ENCODE results near the gene RTN4. TPM values are rescaled to one million over a fixed set of nuclear protein-coding genes. Genes with fewer than 3 reads are reported as not detected.
"Not testable (repeated sequence)": the region's sequence is repeated elsewhere in the genome, so short reads cannot be mapped to it uniquely, and the experiment has no call there.

Gene RTN4
- total RNA-seq, 1 donor from 2014 or later, result 92.2 TPM

DNA sequence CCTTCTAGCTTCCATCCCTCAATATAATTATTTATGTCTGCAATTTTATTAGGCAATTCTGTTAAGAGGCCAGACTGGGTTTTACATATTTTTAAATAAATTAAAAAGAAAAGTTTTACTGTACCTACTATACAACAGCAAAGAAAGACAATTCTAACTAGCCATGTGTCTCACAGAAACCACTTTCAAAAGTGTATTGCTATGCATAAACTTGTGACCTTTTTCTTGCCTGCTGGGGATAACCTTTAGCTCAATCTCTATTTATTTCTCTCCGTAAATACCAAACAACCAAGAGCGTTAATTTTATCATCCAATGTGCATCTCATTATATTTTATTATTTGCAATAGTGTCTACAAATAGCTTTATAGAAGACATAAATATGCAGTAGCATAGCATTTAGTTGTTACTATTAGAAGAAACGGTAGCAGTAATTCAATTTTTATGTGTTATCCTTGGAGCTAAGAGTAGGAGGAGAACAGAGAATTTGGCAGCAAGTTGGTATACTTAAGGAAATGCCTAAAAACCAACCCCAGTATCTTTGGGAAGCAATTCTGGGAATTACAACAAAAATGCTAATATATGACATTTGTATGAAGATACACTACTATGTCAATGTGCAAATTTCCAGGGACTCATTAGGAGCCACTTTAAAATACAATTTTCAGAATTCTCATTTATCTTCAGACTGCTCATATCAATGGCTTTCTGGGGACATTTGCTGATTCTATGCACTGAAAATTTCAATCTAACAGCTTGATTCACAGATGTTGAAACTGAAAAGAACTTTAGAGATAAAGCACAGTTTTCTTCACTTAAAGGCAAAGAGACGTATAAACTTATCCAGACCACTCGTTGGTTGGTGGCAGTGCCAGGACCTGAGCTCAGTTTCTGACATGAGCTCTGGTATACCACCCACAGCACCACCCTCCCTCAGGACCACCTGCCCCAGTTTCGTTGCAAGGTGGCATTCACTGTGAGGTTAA, 23.0 kb upstream of the RTN4 start:
- no peak for DNase-seq (ENCODE audit: low read depth in 2 of 2)

DNA sequence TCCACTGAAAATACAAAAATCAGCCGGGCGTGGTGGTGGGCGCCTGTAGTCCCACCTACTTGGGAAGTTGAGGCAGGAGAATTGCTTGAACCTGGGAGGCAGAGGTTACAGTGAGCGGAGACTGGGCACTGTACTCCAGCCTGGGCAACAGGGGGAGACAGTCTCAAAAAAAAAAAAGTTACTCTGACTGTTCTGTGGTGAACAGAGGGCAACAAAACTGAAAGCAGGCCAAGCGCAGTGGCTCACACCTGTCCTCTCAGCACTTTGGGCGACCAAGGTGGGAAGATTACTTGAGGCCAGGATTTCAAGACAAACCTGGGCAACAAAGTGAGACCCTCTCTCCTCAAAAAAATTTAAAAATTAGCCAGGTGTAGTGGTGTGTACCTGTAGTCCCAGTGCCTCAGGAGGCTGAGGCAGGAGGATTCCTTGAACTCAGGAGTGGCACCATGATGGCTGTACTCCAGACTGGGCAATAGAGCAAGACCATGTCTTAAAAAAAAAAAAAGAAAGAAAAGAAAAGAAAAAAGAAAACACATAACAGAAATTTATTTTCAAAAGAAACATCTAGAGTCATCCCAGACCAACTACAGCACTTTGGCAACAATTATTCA, 13.6 kb upstream of the RTN4 start:
- DNase-seq (ENCODE audit: low read depth in 2 of 2), result peak in 1 of 2 donors; percentile 27

GRCh38 chr2:55063226-55063625, 13.0 kb upstream of the RTN4 start:
- DNase-seq (ENCODE audit: low read depth in 2 of 2), result no peak

- DNase-seq (ENCODE audit: low read depth in 2 of 2), result no peak
Measured at GRCh38 chr2:55062754-55063153, 12.5 kb upstream of the RTN4 start.

- no peak for DNase-seq (ENCODE audit: low read depth in 2 of 2)
Measured at GRCh38 chr2:55061523-55062344, 11.5 kb upstream of the RTN4 start.

DNA sequence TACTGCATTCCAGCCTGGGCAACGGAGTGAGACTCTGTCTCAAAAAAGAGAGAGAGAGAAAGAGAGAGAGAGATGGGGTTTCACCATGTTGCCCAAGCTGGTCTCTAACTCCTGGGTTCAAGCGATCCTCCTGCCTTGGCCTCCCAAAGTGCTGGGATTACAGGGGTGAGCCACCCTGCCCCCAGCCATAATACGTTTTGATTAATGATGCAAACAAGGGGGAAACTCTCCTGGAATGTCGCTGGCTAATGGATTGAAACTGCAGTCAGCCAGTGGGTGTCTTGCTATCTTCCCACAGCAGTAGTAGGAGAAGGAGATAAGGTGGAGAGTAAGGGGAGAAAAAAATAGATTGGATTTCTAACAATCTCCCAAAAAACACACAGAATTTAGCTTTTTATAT, 9.5 kb upstream of the RTN4 start:
- no peak for DNase-seq (ENCODE audit: low read depth in 2 of 2)

GRCh38 chr2:55057474-55057873, 7.2 kb upstream of the RTN4 start:
- DNase-seq (ENCODE audit: low read depth in 2 of 2), result no peak

DNA sequence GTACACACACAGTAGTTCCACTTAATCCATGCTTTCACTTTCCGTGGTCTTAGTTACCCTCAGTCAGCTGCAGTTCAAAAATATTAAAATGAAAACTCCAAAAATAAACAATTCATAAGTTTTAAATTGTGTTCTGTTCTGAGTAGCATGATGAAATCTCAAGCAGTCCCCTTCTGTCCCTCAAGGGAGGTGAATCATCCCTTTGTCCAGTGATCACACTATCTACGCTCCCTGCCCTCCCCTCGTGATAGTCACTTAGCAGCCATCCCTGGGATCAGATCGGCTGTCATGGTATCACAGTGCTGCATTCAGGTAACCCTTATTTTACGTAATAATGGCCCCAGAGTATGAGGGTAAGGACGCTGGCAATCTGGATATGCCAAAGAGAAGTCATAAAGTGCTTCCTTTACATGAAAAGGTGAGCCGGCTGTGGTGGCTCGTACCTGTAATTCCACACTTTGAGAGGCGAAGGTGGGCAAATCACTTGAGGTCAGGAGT, 5.8 kb upstream of the RTN4 start:
- no peak for DNase-seq (ENCODE audit: low read depth in 2 of 2)

DNA sequence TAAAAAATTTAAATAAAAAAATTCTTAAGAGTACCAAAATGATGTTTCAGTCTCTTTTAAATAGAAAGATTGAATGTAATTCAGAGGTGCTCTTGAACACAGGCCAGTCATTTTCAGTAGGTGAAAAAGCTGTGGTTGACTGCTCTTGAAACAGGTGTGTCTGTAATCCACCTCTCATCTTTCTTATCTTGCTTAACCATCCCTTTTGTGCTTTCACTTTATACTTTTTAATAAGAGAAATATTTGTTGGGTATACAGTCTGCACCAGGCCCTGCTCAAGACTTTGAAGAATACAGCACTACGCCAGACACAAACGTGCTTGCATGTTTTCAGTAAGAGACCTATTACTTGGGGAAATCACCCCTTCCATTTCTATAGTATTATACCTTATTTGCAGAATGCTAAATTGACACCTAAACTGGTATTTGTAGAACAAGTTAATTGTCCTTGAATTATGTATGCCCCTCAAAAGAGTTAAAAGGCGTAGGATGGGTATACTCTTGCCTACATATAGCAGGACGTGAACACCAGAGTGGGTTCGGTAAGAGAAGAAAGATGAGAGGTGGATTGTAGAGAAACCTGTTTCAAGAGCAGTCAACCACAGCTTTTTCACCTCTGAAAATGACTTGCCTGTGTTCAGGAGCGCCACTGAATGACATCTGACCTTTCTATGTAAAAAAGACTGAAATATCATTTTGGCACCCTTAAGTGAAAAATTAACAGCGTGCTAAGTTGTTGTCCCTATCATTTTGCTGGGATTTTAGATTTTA, 4.0 kb upstream of the RTN4 start:
- DNase-seq (ENCODE audit: low read depth in 2 of 2), result no peak

- not testable (repeated sequence) for DNase-seq (ENCODE audit: low read depth in 2 of 2)
Measured at GRCh38 chr2:55053225-55053624, 3.0 kb upstream of the RTN4 start.

- no peak for DNase-seq (ENCODE audit: low read depth in 2 of 2)
Measured at GRCh38 chr2:55052129-55053061, 2.1 kb upstream of the RTN4 start.

DNA sequence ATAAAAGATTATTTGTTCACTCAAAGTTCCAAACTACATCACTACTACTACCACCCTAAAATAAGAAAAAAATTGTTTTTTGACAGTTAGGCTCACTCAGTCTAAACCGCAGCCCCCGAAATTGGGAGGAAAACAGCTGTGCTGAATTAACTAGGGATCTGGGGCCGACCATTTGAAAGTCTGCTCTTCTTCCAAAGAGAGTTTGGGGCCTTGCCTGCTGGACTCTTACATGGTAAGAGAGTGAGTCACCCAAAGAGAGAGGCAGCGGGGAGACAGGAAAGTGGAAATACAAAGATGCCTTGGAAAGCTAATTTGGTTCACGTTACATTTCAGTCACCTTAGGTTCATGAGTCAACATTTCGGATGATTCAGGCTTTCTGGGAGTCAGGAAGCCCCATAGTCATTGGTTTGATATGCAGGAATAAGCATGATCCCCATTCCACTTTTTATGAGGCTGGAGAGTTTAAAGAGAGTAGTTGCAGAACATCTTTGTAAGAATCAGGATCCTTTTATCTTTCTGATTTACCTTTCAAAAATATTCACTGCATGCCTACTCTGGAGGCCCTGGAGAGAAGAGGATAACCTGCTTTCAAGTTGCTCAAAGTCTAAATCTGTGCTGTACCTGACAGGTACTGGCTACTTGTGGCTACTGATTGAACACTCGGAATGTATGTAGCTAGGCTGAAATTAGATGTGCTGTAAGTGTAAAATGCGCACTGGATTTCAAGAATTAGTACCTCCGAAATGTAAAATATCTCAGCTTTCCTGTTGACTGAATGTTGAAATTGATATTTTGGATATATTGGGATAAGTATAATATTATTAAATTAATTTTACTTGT, 995 bp upstream of the RTN4 start:
- DNase-seq (ENCODE audit: low read depth in 2 of 2), result peak; percentile 62 to 97

GRCh38 chr2:55049821-55050099, 491 bp downstream of the RTN4 start:
- DNase-seq (ENCODE audit: low read depth in 2 of 2), result no peak

GRCh38 chr2:55049043-55049820, 1.0 kb downstream of the RTN4 start:
- peak; percentile 68 to 87 for DNase-seq (ENCODE audit: low read depth in 2 of 2)

DNA sequence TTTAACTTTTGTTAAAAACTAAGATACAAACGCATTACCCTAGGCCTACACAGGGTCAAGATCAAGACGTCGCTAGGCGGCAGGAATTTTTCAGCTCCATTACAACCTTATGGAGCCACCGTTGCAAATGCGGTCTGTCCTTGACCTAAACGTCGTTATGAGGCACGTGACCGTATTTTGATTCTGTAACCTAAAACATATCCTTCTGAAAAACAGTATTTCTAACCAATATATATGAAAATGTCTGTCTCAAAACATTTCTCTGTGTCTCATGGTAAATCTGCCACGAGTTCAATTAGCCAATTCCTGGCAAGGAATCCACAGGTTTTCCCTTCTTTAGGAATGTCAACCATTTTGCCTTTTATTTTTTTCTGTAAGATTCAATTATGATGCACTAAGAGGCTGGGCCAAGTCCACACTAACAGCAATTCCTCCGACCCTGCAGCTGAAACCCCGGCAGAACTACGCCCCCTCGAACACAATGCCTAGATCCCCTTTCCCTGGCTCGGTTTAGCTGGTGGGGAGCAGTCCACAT, 1.7 kb downstream of the RTN4 start:
- DNase-seq (ENCODE audit: low read depth in 2 of 2), result peak in 1 of 2 donors; percentile 64

GRCh38 chr2:55047677-55048299, 2.5 kb downstream of the RTN4 start:
- DNase-seq (ENCODE audit: low read depth in 2 of 2), result peak in 1 of 2 donors; percentile 61

- DNase-seq (ENCODE audit: low read depth in 2 of 2), result no peak
Measured at GRCh38 chr2:55045780-55046179, 4.5 kb downstream of the RTN4 start.

DNA sequence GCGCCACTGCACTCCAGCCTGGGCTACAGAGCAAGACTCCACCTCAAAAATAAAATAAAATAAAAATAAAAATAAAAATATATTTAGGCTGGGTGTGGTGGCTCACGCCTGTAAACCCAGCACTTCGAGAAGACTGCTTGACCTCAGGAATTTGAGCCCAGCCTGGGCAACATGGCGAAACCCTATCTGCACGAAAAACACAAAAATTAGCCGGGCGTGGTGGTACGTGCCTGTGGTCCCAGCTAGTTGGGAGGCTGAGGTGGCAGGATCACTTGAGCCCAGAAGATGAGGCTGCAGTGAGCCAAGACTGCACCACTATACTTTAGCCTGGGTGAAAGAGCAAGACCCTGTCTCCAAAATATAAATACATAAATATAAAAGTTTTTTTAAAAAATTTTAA, 6.4 kb downstream of the RTN4 start:
- no peak for DNase-seq (ENCODE audit: low read depth in 2 of 2)
